Activated CD4-positive, alpha-beta T cell treated with anti-CD3 and anti-CD28 coated beads, Interleukin-2, Interleukin-6, amounts not matched to agents 100 ng/mL and 50 ng/mL, durations not matched to agents 16 hours and 8 hours (primary cell): Measurements from ENCODE around the gene EIPR1.
A peak's percentile ranks its signal among the peaks of the same experiment; 100 is the strongest.

ENCODE experiments used
- DNase-seq: peaks from one replicate; pipeline ENCODE4 v3.0.0-alpha.2; 2020

The EIPR1 gene

DNA sequence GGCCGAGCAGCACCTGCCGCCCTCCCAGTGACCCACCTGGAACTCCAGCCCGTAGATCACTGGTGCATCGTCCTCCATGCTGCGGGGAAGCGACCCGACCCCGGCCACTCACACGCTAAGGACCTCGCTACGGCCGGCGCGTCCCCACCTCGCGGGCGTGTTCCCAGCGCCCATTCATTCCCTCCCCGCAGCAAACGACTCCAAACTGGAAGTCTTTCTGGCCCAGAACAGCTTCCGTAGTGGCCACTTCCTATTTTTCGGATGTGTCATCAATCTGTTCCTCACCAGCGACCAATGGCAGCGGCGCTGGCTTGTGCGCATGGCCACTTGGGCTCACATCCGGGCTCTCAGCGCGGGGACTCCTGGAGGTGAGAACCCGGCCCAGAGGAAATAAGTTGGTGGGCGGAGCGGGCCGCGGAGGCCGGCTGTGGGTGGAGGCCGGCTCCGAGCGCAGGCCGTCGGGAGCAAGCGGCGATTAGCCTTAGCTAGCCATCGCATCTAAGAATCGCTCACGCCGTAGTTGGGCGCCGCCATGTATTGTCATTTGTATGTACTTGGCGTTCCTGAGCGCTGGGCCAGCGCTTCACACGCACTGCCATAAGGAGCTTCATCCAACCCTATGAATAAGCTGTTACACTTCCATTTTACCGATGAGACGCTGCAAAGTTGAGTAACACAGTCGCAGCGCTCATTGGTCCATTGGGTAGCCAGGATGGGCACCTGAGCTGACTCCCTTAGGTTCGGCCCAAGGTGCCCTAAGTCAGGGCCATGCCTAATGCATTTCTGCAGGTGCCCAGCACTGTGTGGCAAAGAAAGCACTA lies at the start of gene EIPR1:
Gene EIPR1, minus strand, starts transcription at position 207 of the 821 bp plus-strand sequence. Its CDS starts 129 bp downstream, at position 78.
- DNase-seq = peak; percentile 98

DNA sequence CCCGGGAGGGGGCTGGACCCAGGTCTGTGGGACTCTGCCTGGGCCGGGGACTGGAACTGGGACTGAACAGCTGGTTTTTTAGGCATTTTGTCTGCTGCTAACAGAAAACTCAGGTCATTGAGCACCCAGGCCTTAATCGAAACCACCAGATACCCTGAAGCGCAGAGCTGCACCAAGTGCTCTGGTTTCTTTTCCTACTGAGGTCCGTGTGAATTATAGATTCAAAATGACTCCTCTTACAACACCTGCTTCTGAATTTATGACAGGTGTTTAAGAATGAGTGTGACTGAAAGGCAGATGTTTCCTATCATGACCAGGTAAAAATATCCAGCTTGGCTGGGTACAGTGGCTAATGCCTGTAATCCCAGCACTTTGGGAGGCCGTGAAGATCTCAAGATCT lies 49.7 kb upstream of the EIPR1 start:
- DNase-seq = no peak

DNA sequence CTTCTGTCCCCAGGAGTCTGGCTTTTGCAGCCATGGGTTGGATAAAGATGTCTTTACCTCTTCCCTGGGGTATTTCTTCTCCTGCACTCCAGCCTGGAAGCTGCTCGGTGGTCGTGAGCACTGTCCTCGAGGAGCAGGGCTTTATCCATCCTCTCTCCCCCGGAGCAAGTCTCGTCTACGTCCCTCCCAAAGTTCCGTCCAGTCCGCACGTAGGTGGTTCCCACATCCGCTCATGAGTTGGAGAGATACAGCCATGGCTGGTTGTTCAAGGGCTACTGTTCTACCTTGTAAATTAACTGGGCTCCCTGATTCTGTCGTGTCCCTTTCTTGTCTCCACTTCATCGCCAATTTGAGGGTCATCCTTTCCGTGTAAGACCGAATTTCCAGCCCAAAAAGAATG lies 49.0 kb upstream of the EIPR1 start:
- DNase-seq = no peak

DNA sequence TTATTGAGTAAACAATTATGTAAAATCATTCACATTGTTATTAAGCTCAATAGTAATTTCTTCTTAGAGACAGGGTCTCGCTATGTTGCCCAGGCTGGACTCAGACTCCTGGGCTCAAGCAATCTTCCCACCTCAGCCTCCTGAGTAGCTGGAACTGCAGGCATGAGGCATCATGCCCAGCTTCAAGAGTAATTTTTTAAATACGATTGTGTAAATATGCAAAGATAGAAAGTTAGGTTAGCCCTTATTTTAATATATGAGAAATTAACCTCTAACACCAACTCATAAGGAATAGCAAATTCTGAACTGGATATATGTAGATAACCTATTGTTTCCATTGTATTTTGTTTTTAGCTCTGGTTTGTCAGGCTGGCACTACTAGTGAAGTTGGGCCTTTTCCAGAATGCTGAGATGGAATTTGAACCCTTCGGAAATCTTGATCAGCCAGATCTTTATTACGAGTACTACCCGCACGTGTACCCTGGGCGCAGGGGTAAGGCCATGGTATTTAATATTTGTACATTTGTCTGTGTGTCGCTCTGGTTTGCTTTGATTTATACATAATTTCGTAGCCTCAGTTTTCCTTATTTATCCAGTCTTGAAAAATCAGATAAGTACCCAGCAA lies 46.7 kb upstream of the EIPR1 start:
- no peak for DNase-seq

DNA sequence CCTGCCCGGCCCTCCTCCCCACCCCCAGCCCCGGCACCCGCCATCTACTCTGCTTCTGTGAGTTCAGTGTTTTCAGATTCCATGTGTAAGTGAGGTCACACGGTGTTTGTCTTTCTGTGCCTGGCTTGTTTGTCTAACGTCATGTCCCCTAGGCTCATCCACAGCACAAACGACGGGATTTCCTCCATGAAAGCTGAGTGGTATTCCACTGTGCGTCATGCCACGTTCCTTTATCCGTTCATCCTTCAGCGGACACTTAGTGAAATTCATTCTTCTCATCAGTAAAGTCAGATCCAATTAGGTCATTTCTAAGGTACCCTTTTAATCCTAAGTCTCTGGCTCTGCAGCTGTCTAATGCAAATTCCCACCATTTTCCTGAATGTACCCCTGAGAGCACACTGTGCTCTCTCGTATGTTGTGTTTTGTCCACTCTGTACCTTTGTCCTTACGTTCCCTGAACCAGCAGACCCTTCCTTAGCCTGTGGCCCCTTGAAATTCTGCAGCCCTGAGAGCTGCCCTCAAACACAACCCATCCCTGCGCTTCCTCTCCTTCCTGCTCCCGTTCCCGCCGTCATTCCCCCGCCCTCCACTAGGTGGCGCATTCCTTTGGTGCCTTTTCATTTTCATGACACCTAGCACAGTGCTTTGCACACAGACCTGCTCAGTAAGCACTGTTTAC lies 46.0 kb upstream of the EIPR1 start:
- DNase-seq = peak; percentile 81

DNA sequence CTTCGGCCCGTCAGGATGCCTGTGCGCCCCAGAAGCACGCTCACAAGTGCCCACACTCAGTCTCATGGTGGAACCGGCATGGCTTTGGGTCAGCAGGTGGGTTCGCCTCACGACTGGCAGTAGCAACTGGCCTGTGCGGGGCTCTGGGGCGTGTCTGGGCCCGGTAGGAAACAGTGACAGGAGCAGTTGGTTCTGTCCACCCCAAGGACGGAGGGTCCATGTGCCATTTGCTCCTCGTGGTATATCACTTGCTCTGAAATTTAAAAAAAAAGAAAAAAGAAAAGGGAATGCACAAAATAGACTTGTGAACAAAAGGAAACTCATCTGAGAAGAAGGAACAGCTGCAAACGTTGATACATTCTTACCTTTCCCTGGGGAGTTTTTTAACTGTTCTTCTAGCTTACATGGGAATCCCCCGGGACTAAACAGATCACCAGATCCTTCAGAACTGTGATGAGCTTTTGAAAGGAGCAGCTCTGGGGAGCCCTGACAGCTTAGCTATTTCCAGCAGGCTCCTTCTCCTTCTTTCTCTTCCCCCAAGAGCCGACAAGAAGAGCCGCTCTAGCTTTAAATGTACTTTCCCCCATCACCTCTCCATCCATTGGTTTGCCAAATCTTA lies 44.7 kb upstream of the EIPR1 start:
- DNase-seq = no peak

DNA sequence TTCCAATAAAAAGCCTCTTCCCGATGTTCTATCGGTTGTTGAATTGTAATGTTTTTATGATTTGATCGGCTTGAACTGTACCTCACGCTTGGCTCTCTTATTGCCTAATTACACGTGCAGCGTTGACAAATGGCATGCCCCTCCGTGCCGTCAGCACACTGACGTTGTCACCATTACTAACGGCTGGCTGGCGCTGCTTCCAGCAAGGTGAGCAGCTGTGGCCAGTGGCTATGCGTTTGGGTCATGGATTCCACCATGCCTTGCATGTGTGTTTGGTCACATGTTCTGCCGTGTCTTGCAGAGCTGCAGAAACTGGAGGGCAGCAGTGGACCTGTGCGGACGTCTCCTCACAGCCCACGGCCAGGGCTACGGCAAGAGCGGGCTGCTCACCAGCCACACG lies 44.0 kb upstream of the EIPR1 start:
- DNase-seq = no peak

DNA sequence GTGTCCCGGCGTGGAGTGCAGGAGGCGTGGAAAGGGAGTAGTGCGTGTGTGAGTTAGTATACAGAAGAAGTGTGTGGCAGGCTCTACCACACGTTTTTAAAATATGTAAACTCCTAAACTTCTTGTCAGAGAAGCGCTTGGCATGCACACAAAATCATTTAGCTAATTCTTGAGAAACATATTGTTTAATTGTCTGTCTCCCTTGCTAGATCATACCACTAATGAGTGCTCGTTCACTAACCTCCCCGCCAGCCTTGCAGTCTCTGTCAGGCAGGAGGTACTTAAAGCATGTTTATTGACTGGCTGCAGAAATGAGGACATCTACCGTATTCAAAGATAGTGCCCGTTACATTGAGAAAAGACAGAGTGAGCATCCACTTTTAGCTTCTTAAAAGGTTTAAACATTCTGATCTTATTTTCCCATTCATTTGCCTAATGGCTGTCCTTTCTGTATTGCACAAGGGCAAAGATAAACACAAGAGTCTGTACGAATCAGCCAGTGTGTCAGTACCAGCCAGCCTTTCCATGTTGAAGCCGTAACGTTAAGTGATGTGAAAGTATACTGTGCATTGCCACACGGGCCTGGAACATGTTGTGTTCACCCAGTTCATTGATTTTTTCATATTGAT lies 43.3 kb upstream of the EIPR1 start:
- no peak for DNase-seq

DNA sequence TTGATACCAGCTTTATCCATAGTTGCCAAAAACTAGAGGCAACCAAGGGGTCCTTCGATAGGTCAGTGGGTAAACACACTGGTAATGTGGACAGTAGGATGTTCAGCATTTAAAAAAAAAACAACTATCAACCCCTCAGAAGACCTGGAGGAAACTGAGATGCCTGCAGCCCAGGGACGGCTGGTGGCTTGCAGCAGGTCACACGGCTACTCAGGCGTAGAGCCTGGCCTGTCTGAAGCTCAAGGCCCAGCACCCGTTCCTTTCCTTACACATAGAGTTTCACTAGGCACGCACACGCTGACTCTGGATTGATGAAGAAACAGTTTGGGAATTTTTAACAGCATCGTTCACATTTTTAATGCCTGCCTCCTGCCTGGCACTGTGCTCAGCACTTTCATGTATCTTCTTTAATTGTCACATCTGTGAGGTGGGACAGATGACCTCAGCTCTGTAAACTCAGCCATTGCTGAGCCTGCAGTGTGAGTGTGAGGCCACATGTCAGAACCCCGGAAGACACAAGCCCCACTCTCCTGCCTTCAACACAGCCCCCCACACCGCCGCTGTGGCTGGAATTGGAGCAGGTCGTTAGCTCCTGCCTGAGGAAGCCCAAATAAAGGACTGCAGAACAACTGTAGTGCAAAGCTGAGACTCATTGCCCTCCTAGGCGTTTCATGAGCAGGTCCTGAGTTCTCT lies 42.6 kb upstream of the EIPR1 start:
- DNase-seq = no peak

DNA sequence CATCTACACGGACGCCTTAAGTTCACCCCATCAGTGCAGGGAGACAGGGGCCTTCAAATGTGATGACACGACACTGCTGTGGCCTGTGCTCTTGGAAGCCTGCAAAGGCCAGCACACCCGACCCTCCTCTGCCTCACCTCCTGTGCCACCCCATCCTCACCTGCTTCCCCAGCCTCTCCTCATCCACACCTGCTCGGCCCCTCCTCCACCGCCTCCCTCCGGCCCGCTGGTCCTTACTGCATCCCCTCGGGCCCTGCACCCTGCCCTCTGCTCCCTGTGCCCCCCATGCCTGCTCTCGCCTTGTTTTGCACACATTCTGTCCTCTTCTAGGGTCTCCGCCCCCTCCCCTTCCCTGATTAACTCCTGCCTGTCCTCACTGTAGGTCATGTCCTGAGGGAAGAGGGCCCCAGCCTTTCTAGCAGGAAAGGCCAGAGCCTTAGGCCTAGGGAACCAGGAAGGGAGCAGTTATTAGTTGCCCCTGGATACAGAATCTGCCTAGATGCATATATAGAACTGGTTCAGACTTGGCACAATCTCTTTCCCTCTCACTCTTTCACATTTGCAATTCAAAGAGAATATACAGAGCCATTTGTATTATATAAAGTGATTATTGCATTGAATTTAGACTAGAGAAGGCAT lies 41.3 kb upstream of the EIPR1 start:
- DNase-seq = no peak

DNA sequence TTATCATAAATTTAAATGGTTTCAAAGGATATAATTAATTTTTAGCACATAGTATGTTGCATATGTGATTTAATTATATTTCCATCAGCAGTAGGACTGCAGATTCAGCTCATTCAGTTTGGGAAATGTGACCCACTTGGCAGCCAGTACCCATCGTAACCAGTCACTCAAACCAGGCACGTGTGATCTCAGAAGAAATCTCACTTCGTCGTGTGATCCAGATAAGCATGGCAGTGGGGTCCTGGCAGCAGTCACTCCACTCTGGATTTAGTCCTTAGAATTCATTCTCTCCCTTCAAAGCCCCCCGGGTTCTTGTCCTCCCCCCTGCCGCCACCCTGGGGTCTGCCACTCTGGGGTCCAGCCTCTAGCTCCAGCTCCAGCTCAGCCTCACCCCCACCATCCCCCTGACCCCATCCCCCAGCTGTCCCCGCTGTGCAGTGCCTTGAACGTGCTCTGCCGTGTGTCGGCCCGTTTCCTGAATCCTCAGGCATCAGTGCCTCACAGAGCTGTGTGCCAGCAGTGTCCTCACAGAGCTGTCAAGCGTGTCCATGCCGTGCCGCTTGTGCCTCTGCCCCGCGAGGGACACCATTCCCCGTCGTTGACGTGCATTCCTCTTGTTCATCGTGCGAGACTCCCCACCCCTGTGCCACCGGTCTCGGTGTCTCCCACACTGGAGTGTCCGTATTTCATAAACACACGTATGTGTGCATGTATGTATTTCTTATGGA lies 36.7 kb upstream of the EIPR1 start:
- no peak for DNase-seq

DNA sequence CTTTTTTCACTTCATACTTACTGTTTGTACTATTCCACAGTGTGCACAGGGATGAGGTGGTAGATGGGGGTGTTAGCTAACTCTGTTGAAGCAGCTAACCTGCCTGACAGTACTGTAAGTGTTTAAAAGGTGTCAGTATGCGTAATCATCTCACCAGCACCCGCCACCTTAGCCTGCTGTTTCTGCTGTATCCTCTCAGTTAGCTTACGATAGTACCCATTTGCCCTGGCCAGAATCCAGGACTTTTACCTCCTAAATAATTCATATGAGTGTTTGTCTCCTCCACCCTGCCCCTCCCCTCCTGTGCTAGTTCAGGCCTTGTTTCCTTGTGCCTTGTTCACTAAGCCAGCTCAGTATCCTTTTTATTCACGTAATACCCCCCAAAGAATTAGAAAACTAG lies 36.1 kb upstream of the EIPR1 start:
- no peak for DNase-seq

DNA sequence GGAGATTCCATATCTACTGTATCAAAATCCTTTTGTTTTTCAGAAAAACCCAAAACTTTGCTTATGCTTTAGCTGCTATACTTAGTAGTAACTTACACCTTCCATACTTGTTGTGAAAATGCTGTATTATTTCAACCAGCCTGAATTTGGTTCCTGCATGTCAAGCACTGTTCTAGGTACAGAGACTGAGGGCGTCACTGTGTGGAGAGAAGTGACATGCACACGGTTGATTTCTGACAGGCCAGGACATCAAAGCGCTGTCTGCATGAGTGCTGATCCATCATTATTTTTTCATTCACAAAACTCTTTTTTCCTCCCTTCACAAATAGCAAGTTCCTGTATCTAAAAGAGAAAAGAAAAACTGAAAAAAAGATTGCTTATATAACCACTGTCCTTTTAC lies 33.5 kb upstream of the EIPR1 start:
- no peak for DNase-seq

DNA sequence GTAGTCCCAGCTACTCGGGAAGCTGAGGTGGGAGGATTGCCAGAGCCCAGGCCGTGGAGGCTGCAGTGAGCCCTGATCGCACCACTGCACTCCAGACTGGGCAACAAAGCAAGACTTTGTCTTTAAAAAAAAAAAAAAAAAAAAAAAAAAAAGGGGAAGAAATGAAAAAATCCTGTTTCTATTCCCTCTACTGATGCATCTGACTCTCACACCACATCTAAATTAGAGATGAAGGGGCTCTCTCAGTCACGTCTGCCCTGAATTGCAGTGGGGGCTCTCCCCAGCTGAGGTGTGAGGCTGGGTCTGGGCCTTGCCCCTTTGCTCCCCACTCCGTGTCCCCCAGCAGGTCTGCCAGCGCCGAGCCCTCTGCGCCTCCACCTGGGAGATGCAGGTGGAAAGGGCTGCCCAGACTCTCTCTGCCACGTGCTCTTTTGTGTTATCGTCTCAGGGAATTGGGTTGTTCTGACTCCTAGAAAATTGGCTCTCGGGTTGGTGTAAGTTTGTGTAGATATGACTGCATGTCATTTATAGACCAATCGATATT lies 32.1 kb upstream of the EIPR1 start:
- DNase-seq = no peak

DNA sequence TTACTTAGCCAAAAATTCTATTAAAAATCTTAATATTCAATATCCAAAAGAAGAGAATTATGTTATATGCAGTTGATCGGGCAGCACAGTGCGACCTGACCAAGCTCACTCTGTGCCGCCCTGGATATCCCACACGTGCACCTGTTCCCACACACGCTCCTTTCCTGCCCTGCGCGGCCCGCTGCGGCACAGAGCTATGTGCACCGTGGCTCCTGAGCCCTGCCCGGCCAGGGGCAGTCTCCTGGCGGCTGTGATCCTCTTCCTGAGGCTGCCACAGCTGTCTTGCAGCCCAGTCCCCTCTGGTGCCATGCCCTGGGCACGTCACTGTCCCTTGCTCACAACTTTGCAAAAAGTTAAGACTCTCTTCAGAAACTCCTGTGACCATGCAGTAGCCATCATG lies 31.2 kb upstream of the EIPR1 start:
- DNase-seq = no peak

DNA sequence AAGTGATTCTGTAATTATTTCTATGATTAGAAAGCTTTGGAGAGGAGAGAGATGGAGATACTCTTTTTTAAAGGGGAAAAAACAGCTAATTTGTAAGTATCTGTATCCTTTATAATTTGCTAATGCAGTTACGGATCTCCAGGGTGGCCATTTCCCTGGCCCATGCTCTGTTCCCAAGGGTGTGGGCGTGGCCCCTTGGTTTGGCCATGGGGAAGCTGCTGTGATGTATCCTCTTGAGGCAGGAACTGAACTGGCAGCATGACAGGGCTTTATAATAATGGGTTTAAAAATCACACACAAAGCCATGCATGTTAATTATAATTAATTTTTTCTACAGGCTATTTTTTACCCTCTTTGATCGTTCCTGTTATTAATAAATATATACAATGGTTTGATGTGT lies 28.9 kb upstream of the EIPR1 start:
- no peak for DNase-seq

DNA sequence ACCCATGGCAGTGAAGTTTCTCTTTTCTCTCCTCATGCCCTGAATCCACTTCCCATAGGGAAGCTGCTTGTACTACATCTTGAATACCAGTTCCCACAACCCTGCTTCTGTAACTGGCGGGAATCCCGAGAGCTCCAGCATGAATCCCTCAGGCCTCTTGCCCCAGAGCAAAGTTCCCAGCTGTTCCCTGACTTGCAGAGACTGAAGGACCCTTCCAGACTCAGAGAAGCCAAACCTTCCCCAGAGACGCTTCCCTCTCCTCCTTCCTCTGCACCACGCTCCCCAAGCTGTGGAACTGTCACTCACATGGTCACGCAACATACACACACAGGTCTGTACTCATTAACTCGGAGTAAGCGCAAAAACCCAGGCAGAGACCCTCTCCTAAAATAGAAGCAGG lies 28.3 kb upstream of the EIPR1 start:
- no peak for DNase-seq

DNA sequence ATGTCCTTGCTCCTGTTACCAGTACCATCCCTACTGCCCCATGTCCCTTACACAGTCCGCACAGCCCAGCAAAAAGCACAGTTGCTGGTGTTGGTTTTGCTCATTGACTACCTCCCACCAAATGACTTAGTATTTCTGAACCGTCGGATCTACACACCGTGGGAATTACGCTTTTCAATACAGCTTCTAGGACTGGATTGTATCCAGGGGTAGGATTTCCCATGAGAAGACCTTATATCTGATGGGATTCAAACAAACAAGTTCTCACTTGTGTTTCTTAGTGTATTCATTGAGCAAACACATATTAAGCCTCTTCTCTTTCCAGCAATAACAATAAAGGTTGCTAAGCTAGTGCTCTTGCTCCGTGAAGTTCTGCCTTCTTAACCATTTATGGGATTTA lies 27.7 kb upstream of the EIPR1 start:
- DNase-seq = no peak

DNA sequence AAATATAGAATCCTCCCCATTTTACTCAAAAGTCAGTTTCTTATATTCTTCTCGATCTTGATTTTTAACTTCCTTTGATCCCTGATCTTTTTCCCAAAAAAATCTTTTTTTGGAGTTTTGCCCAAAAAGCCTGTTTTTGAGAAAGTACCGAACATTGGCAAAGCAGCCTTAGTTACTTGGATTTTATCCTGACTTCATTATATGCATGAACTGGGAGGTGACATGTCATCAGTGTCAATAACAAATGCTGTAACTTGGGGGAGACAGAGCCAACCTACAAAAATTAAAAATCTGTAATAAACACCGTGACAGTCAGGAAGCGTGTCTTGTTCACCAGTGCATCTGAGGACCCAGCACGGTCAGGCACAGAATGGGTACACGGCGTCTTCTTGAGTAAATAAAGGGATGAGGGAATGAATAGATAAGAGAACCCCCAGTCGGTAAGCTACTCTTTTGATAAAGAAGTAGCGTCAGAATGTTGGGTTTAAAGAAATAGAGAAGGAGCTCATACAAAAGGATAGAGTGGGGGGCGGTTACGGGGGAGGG lies 26.8 kb upstream of the EIPR1 start:
- no peak for DNase-seq

DNA sequence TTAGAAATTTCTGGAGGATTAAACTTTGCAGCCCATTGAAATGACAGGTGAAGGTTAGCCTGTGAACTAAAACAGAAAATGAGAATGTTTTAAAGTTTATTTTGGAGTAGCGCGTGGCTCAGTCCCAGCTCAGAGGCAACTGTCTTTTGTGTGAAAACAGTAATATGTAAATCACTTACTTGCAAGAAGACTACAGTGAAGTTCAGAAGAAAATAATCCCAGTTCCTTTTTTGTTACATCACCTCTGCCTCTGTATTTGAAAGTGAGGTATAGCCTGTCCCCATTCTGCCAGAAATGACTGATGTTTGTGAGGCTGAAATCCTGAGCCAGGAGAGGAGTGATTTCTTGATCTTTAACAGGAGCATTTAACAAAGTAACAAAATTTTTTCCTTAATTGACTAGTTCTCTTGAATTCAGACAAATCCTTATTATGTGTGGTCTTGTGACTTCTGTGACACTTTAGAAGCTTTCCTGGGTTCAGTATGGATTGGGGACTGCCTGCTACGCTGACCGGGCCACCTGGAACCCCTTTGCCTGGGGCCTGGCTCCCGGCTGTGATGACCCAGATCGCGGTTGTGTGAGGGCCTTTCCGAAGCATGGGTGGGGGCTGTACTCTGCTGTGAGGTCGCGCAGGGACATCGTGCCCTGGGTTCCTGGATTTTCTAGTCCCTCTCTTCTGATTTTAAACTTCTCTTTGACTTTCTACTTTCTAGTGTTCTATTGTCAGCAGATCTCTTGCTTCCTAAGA lies 26.1 kb upstream of the EIPR1 start:
- no peak for DNase-seq
